Karpas-422 (cell line): ENCODE results near the gene TOB1. TPM values are rescaled to one million over a fixed set of nuclear protein-coding genes. Genes with fewer than 3 reads are reported as not detected.

ENCODE experiments used
- DNase-seq: peaks from one replicate; pipeline ENCODE4 v3.0.0-alpha.2; 2015
- H2AFZ ChIP-seq: fragments of 200-600 bp; sonication (generic); 2 replicates; pipeline ENCODE4 v1.6.1; 2014; ENCODE audit warnings: antibody characterized with exemption, low read length, mixed read lengths
- H3K27ac ChIP-seq: fragments of 200-600 bp; sonication (generic); 2 replicates; pipeline ENCODE4 v1.5.1; 2014; ENCODE audit warnings: mild to moderate bottlenecking, low read length, moderate library complexity
- H3K27me3 ChIP-seq: fragments of 200-600 bp; sonication (generic); 2 replicates; pipeline ENCODE4 v1.6.1; 2014; ENCODE audit warnings: low read length, mixed read lengths
- H3K36me3 ChIP-seq: fragments of 200-600 bp; sonication (generic); 2 replicates; pipeline ENCODE4 v1.6.1; 2014; ENCODE audit warnings: low read length, mixed read lengths; ENCODE audit not compliant: insufficient read depth
- H3K4me1 ChIP-seq: fragments of 200-600 bp; sonication (generic); 2 replicates; pipeline ENCODE4 v1.6.1; 2014; ENCODE audit warnings: mild to moderate bottlenecking, low read length, mixed read lengths
- H3K4me2 ChIP-seq: fragments of 200-600 bp; sonication (generic); 2 replicates; pipeline ENCODE4 v1.6.1; 2014; ENCODE audit warnings: low read length, low read depth, mild to moderate bottlenecking; ENCODE audit not compliant: poor library complexity, severe bottlenecking
- H3K4me3 ChIP-seq: fragments of 200-600 bp; sonication (generic); 2 replicates; pipeline ENCODE4 v1.5.1; 2014; ENCODE audit warnings: mild to moderate bottlenecking, antibody characterized with exemption, low read length, mixed read lengths
- H3K79me2 ChIP-seq: fragments of 200-600 bp; sonication (generic); 2 replicates; pipeline ENCODE4 v1.6.1; 2014; ENCODE audit warnings: mild to moderate bottlenecking, low read length, mixed read lengths
- H3K9ac ChIP-seq: fragments of 200-600 bp; sonication (generic); 2 replicates; pipeline ENCODE4 v1.6.0; 2014; ENCODE audit warnings: low read length
- H3K9me2 ChIP-seq: fragments of 200-600 bp; sonication (generic), shearing (Covaris generic); replicated peaks from 2 replicates; pipeline ENCODE4 v1.6.0; 2014; ENCODE audit warnings: mild to moderate bottlenecking, low read length, moderate library complexity; ENCODE audit not compliant: insufficient read depth
- H3K9me3 ChIP-seq: fragments of 300-700, 200-600 bp; sonication (generic); 2 replicates; pipeline ENCODE4 v1.6.1; 2014; ENCODE audit warnings: low read length, mixed read lengths
- H4K20me1 ChIP-seq: fragments of 200-600 bp; sonication (generic); 2 replicates; pipeline ENCODE4 v1.6.1; 2014; ENCODE audit warnings: mild to moderate bottlenecking, antibody characterized with exemption, low read length, low read depth; ENCODE audit not compliant: insufficient read depth
- total RNA-seq: library from RNA; depleted of rRNA; stranded (reverse); fragments of >200 nt; shearing (Covaris generic); gene quantifications from 2 replicates; pipeline ENCODE4 v1.2.3, GENCODE V29; 2014; ENCODE audit warnings: low replicate concordance; rRNA removed

Gene TOB1, protein sequence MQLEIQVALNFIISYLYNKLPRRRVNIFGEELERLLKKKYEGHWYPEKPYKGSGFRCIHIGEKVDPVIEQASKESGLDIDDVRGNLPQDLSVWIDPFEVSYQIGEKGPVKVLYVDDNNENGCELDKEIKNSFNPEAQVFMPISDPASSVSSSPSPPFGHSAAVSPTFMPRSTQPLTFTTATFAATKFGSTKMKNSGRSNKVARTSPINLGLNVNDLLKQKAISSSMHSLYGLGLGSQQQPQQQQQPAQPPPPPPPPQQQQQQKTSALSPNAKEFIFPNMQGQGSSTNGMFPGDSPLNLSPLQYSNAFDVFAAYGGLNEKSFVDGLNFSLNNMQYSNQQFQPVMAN
- 8.2 and 25.9 TPM in 2 replicates for total RNA-seq

DNA sequence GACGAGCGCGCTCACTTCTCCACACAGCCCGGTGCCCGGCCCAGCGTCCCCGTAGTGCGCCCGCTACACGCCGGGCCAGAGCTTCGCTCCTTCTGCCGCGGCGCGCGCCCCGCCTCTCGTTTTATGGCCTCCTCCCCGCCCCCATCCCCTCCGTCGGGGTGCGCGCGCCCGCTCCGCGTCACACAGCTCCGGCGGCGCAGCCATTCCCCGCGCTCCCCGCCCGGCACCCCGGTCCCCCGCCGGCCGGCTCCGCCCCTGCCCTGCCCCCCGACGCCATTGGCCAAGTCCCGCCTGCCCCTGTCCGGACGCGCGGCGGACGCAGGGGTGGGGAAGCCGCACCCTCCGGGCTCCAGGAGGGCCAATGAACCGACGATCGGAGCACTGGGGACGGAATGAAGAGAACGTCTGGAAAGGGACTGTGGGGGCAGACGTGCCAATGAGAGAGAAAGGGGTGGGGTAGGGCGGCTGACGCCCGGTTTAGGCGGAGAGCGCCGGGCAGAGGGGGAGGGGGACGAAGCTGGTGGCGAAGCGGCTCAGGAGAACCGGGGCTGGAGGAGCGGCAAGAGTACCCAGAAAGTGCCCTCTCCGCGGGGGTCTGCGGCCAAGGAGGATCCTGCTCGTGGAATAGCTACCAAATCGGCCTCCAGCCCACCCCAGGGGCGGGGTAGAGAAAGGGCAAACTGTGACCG lies at the start of gene TOB1:
TSS of gene TOB1 (minus strand) at position 94 of the 689 bp plus-strand sequence. CDS start 2,337 bp downstream, outside the sequence.
- H3K4me1 ChIP-seq, result peaks cover 28% of the 10 kb centered on the region
- H3K9me3 ChIP-seq, result no peaks in the 10 kb centered on the region
- peak within 1 kb of the TSS; percentile 96 for H3K27ac ChIP-seq
- H3K9ac ChIP-seq, result peak within 1 kb of the TSS; percentile 93
- H3K9me2 ChIP-seq, result no peaks in the 10 kb centered on the region
- peaks cover 33% of the 10 kb centered on the region for H4K20me1 ChIP-seq
- no peaks in the 10 kb centered on the region for H3K27me3 ChIP-seq
- H2AFZ ChIP-seq, result peak within 1 kb of the TSS; percentile 55; the same call in 1 of the 2 replicates
- DNase-seq, result peak; percentile 99
- peaks cover 23% of the 10 kb centered on the region for H3K36me3 ChIP-seq
- peaks cover 20% of the 10 kb centered on the region for H3K79me2 ChIP-seq
- peak within 1 kb of the TSS; percentile 87 for H3K4me3 ChIP-seq
- H3K4me2 ChIP-seq, result peak within 1 kb of the TSS; percentile 91

DNA sequence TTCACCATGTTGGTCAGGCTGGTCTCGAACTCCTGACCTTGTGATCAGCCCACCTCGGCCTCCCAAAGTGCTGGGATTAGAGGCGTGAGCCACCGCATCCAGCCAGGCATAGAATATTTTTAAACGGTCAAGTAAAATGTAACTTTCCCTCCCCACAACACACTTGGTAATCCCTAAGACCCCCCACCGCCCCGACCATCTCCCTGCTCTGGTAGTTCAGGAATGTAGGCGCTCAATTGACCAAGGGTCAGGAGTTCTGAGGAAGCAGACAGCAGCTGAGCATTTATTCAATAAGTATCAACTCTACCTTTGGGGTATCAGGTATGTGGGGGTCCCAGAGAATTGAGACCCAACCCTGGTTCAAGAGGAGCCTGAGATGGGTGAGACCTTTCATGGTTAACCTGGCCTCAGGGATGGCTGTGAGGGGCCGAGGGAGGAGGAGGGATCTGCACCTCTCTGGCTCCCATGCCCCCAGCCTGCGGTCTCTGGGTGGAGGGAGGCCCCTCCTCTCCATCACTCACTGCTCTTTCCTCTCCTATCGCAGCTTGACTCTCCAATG lies 48.4 kb upstream of the TOB1 start:
- Histone ChIP-seq H2AFZ (no peak overlapping the region), H4K20me1 (no peaks in the 10 kb centered on the region), H3K27me3 (no peaks in the 10 kb centered on the region), H3K36me3 (no peaks in the 10 kb centered on the region), H3K4me1 (peaks cover 9% of the 10 kb centered on the region), H3K4me2 (no peak overlapping the region), H3K9me3 (no peaks in the 10 kb centered on the region), H3K79me2 (no peaks in the 10 kb centered on the region), H3K9me2 (no peaks in the 10 kb centered on the region), H3K9ac (no peak overlapping the region), H3K4me3 (no peak overlapping the region), H3K27ac (no peak overlapping the region)
- DNase-seq, result no peak

DNA sequence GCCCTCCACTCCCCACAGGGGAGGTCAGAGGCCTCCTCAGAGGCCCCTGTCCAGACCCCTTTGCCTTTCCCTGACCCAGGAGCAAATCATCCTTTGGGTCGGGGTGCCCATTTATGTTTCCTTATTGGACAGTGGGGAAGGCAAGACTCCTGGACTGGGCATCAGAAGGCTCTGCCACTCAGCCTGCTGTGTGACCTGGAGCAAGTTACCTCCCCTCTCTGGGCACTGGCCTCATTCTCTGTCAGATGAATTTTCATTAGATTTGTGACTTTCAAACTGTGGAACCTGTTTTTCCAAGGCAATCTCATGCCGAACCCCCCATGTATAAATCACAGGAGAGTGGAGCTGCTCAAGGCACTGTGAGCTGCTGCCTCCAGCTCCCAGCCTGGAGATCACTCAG lies 47.0 kb upstream of the TOB1 start:
- no peak overlapping the region for H2AFZ ChIP-seq
- H3K36me3 ChIP-seq, result no peaks in the 10 kb centered on the region
- H3K27ac ChIP-seq, result no peak overlapping the region
- no peaks in the 10 kb centered on the region for H3K9me2 ChIP-seq
- no peaks in the 10 kb centered on the region for H3K27me3 ChIP-seq
- no peak overlapping the region for H3K4me3 ChIP-seq
- H3K79me2 ChIP-seq, result no peaks in the 10 kb centered on the region
- H3K9me3 ChIP-seq, result no peaks in the 10 kb centered on the region
- DNase-seq, result no peak
- peaks cover 9% of the 10 kb centered on the region for H3K4me1 ChIP-seq
- no peak overlapping the region for H3K9ac ChIP-seq
- no peaks in the 10 kb centered on the region for H4K20me1 ChIP-seq
- no peak overlapping the region for H3K4me2 ChIP-seq

DNA sequence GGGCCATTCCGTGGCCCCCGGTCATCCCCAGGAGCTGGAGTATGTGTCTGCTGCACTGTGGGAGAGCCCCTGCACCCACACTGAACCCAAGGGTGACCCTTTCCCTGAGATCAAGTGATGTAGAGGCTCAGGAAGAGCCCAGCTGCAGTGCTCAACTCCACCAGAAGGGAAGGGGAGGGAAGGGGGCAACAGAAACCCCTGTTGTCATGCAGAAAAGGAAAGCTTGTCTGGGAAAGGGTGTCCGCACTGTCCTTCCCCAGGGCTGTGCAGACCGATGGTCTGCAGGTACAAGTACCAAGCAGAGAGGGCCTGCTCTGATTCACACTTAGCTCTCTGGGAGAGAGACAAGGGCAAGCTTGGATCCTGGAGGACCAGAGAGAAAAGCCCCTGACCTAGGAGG lies 45.7 kb upstream of the TOB1 start:
- H3K27ac ChIP-seq, result no peak overlapping the region
- no peak for DNase-seq
- H4K20me1 ChIP-seq, result no peaks in the 10 kb centered on the region
- H2AFZ ChIP-seq, result no peak overlapping the region
- H3K4me2 ChIP-seq, result no peak overlapping the region
- no peaks in the 10 kb centered on the region for H3K79me2 ChIP-seq
- H3K9me2 ChIP-seq, result no peaks in the 10 kb centered on the region
- no peaks in the 10 kb centered on the region for H3K36me3 ChIP-seq
- no peaks in the 10 kb centered on the region for H3K9me3 ChIP-seq
- no peak overlapping the region for H3K9ac ChIP-seq
- H3K4me3 ChIP-seq, result no peak overlapping the region
- no peaks in the 10 kb centered on the region for H3K27me3 ChIP-seq
- H3K4me1 ChIP-seq, result no peaks in the 10 kb centered on the region

DNA sequence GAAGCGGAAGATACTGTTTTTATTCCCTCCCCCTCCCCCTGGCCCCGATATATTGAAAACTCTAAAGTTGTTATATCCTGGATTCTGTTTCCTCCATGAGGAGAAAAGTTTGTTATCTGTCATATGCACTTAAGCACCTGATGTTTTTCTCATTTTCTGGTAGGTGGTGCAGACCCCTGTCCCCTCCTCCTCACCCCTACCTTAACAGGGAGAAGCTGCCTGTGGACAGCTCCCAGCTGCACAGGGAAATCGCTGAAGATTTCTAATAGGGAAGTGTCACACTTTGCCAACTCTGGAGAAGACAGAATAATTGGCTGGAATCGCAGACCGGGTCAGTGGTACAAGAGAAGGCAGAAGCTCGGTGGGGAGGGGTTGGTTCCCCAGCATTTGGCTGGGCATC lies 45.3 kb upstream of the TOB1 start:
- Histone ChIP-seq H3K9ac (no peak overlapping the region), H3K79me2 (no peaks in the 10 kb centered on the region), H4K20me1 (no peaks in the 10 kb centered on the region), H3K9me3 (no peaks in the 10 kb centered on the region), H3K4me1 (no peaks in the 10 kb centered on the region), H3K9me2 (no peaks in the 10 kb centered on the region), H3K4me2 (no peak overlapping the region), H3K27me3 (no peaks in the 10 kb centered on the region), H3K4me3 (no peak overlapping the region), H2AFZ (no peak overlapping the region), H3K27ac (no peak overlapping the region), H3K36me3 (no peaks in the 10 kb centered on the region)
- no peak for DNase-seq

DNA sequence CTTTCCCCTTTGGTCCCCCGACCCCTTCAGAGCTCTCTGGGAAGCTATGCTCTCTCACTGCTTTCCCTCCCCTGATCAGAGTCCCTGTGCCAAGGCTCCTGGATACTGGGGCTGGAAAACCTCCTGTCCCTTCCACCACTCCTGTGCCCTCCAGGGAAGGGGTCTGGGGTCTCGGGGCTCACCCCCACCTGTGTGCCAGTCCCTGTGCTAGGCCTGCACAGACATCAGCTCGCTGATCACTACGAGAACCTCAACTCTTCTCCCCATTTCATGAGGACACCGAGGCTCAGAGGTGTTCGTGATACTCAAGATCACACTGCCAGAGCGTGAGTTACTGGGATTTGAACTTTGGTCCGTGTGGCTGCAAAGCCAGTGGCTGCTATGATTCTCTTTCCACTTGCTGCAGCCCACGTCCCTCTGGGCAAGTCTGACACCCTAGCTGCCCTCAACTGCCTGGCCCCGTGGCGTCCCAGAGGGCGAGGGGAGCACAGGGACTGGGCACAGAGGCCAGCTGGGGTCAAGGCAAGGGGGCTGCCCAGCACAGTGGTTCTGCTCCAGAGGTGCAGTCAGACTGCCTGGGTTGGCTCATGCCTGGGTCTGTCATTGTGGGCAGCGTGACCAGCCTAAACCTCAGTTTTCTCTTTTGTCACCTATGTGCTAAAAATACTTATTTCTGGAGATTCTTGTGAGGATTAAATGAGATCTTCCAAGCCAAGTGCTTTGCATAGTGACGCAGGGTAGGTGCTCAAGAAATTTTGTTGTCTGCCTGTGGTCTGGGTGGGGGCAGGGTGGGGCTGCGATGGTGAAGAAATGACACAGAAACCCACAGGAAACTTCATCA lies 43.8 kb upstream of the TOB1 start:
- no peaks in the 10 kb centered on the region for H4K20me1 ChIP-seq
- no peaks in the 10 kb centered on the region for H3K36me3 ChIP-seq
- no peaks in the 10 kb centered on the region for H3K9me3 ChIP-seq
- H3K4me1 ChIP-seq, result peaks cover 2% of the 10 kb centered on the region
- no peak overlapping the region for H2AFZ ChIP-seq
- no peak overlapping the region for H3K4me3 ChIP-seq
- no peaks in the 10 kb centered on the region for H3K27me3 ChIP-seq
- no peak overlapping the region for H3K4me2 ChIP-seq
- no peaks in the 10 kb centered on the region for H3K9me2 ChIP-seq
- DNase-seq, result no peak
- no peaks in the 10 kb centered on the region for H3K79me2 ChIP-seq
- H3K27ac ChIP-seq, result no peak overlapping the region
- no peak overlapping the region for H3K9ac ChIP-seq

DNA sequence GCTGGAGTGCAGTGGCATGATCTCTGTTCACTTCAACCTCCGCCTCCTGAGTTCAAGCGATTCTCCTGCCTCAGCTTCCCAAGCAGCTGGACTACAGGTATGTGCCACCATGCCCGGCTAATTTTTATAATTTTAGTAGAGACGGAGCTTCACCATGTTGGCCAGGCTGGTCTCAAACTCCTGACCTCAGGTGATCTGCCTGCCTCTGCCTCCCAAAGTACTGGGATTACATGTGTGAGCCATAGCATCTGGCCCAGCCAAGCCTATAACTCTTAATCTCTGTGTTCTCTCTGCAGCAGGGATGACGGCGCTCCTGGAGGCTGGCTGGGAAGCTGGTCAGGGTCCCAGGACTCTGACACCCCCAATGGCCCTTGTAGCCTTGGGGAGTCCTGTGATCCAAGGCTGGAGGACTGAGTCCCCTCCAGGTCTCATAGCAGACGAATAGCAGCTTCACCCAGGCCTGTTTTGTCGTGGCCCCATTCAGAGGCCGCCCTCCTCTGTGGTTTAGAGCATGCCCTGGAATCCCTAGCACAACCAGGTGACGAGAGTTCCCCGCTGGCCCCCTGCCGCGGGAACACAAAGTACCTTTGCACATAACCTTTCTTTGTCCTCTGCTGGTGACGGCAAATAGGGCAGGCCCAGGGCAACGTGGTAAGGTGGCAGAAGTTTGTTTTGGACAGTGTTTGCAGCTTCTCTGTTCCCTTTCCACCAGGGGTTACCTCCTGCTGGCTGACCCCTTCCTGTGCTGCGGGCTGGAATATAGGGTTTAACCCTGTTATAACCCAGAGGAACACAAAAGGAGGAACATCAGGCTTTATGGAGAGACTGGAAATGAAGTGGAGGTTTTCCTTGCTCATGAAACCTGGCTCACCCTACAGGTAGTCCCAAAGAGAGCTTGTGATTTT lies 43.0 kb upstream of the TOB1 start:
- no peak for DNase-seq
- no peaks in the 10 kb centered on the region for H3K9me2 ChIP-seq
- no peaks in the 10 kb centered on the region for H3K9me3 ChIP-seq
- H3K4me2 ChIP-seq, result no peak overlapping the region
- no peak overlapping the region for H2AFZ ChIP-seq
- H3K4me1 ChIP-seq, result peaks cover 10% of the 10 kb centered on the region
- H3K36me3 ChIP-seq, result no peaks in the 10 kb centered on the region
- no peak overlapping the region for H3K9ac ChIP-seq
- no peaks in the 10 kb centered on the region for H4K20me1 ChIP-seq
- no peak overlapping the region for H3K4me3 ChIP-seq
- H3K79me2 ChIP-seq, result no peaks in the 10 kb centered on the region
- no peak overlapping the region for H3K27ac ChIP-seq
- H3K27me3 ChIP-seq, result no peaks in the 10 kb centered on the region
